Pons (tissue), 1 donor: Measurements from ENCODE around the gene SLC2A13.
"Not testable (repeated sequence)": the region's sequence is repeated elsewhere in the genome, so short reads cannot be mapped to it uniquely, and the experiment has no call there.

Experiments used
- DNase-seq: peaks from one replicate; pipeline ENCODE4 v3.0.0-alpha.2; 2016; ENCODE audit warnings: low spot score

Gene SLC2A13

DNA sequence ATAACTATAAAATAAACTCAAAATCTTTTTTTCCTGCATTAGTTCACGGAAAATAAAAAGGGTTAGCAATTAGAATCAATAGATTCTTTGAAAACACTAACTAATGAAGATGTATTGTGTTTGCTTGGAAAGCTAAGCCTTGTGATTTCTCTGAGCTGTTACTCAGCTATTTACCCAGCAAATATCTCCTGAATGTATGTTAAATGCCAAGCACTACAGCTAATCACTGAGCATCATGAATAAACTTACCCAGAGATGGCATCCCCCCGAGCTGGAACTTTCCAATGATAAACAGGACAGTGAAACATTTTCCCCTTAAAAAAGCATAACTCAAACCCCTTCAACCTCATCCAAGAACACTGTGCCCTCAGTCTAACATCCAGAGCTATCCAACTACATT is 71.2 kb downstream of the SLC2A13 start:
- DNase-seq: no peak

DNA sequence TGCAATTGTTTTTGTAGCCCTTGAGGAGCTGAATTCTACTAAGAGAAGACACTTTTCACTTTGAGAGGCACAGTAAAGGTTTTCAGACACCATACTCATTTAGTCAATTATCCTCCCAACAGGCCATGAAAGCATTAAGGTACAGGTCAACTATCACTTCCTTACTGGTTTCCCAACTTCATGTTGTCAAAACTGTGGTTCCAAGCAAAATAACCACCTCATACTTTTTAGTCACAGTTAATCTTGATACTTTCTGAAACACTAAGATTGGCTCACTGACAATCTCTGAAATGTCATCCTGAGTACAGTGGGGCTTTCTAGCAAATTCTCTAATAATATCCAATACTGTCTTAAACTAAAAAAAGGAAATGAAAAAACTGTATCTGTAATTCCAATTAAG is 71.7 kb downstream of the SLC2A13 start:
- no peak for DNase-seq

- no peak for DNase-seq
Measured at GRCh38 chr12:40033242-40033630, 72.6 kb downstream of the SLC2A13 start.

DNA sequence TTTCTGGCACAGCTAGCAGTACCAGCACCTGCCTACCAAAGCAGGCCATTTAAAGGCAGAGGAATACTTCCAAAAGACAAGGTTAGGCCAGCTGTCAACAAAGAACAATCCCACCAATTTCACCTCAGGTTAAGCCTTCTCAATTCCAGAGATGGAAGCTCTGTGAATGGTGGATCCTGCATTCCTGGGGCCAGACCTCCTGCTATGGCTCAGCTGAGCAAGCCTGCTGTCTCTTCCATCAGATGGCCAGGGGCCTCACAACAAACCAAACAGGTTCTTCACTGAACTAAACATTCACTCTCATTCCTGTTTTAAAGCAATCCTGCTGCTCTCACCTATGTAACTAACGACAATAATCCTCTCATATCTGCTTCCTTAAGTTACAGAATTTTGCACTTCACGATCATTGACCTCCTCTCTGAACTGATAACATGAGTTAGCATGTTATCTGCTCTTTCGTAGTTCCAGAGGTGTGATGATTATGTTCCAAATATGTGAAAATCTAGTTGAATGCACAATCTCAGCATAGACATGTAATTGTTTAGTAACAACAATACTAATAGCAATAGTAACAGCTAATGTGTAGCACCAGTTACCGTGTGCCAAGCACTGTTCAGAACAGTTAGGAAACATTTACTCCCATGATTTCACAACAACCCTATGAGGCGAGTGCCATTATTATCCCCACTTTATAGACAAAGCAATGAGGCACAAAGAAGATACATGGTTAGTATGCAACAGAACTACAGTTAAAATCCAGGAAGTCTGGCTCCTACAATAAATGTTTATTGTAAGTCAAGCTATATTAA is 73.2 kb downstream of the SLC2A13 start:
- no peak for DNase-seq

DNA sequence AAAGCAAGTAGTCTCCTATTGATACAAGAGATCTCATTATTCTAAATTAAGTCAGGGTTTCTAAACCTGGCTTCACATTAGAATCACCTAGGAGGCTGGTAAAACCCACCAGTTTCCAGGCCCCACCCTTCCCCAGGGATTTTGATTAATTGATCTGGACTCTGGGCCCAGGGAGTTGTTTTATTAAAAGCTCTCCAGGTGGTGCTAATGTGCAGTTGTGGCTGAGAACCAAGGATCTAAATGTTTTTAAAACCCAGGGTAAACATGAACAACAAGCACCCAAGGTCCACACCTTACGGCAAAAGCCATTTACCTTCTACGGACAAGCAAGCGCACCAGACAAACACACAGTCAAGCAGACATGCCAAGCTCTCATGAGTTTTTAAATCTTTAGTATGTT is 73.9 kb downstream of the SLC2A13 start:
- DNase-seq: no peak

DNA sequence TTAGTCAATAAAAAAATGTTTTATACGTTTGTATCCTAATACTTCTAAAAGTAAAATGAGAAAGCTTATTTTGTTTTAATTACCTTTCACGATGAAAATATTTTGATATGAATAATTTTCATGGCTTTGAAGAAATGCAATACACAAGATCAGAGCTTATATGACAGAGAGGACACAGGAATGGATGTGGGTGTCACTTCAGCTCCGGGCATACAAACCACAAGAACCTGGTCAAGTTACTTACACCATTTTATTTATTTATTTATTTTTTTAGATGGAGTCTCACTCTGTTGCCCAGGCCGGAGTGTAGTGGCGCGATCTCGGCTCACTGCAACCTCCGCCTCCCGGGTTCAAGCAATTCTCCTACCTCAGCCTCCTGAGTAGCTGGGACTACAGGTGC is 74.9 kb downstream of the SLC2A13 start:
- DNase-seq: not testable (repeated sequence)

DNA sequence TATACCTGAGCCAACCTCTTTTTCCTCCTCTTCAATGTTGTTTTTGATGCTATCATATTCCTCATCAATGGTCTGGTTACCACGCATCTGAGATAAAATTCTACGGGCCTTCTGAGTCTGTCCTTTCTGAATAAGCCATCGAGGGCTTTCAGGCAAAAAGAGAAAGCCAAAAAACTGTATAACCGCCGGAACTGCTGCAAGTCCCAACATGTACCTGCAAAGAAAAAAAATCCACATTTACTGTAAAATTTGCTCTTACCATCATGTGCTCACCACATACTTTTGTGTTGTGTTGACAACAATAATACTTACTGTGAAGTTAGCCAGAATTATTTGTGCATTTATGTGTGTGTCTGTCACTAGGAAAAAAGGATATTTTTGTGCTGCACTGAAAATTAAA is 77.6 kb downstream of the SLC2A13 start:
- DNase-seq: no peak

DNA sequence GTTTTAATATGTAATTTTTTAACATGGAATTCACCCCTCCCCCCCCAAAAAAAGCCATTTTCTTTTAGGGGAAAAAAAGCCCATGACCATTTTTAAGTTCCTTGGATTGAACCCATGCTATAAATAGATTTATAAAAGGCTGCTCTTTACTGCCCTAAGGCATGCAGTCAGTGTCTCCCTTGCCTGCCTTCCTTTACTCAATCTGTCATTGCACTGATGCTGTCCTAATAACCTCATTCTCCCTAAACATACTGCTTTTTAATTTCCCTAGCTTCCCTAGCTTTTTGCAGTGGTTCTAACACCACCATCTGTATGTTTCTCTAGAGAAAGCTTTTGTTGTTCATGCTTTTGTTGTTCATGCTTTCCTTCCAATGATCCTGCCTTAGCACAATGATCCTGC is 83.0 kb downstream of the SLC2A13 start:
- no peak for DNase-seq

DNA sequence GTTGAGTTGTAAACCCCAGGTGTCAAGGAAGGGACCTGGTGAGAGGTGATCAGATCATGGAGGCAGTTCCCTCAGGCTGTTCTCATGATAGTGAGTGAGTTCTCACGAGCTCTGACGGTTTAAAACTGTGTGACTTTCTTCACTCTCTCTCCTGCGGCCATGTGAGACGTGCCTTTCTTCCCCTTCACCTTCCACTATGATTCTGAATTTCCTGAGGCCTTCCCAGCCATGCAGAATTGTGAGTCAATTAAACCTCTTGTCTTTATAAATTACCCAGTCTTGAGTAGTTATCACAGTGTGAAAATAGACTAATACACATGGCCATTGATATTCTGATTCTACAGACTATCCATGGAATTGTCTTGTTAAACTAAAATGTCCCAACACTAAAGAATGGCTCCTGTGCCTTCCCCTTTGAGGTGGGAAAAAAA is 85.6 kb downstream of the SLC2A13 start:
- no peak for DNase-seq

GRCh38 chr12:40017488-40017887 is 88.4 kb downstream of the SLC2A13 start:
- DNase-seq: no peak

- DNase-seq: no peak
Measured at GRCh38 chr12:40016980-40017379, 88.9 kb downstream of the SLC2A13 start.

- DNase-seq: no peak
Measured at GRCh38 chr12:40015881-40016280, 90.0 kb downstream of the SLC2A13 start.

GRCh38 chr12:40015345-40015744 is 90.5 kb downstream of the SLC2A13 start:
- no peak for DNase-seq

DNA sequence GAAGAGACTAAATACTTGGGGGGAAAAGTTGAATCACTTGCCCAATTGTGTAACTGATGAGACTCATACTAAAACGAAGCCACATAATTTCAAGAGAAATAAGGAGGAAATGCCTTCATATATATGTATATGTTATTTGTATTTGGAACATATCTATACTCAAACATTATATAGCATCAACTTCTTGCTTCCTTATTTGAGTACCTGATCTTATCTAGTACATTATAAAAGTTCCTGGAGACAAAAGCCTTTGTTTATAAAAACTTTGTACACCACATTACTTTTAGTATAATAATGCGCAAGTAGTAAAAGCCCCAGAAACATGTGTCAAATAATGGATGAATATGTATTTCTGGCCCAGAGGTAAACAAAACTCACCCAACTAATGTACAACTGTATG is 92.0 kb downstream of the SLC2A13 start:
- no peak for DNase-seq

DNA sequence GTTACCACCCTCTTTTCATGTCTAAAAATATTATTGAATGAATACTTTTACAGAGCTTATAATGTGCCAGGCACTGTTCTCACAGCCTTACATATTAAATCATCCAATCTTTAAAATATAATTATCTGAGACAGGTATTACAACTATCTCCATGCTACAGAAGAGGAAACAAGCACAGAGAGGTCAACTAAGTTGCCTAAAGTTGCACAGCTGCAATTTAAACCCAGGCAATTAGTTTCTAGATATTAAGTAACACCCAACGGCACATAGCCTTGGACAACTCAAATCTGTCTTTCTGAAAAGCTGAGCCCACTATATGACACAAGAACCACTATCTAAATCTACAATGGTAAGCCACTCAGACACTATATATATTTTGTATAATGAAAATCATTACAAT is 92.6 kb downstream of the SLC2A13 start:
- DNase-seq: no peak

DNA sequence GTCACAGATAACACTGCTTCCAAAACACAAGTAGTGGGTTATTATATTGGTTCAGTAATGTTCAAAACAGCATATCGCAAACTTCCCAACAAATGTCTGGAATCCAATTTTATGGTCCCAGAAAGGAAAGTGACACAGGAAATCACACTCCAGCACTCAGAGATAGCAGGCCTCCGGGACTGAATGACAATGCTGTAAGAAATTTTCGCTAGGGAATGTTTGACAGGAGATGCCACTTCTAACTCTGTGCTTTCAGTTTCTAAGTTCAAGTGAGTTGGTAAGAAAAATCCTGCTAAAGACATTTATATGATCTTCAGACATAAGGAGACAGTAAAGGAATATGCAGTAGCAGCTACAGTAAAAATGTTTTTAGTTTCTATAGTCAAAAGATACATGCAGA is 93.2 kb downstream of the SLC2A13 start:
- DNase-seq: no peak

DNA sequence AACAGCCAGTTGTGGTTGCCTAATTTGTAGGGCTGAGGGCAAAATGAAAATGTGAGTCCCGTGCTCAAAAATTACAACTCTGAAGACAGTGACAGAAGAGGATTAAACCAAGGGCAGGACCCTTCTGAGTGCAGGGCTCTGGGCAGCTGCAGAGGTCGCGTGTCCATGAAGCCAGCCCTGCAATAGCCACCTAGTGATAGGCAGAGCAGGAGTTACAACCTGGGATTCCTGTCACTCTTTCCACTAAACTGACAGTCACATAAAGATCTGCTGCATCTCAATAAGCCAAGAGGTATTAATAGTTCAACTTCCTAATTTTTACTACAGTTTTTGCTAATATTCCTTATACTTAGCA is 94.1 kb downstream of the SLC2A13 start:
- DNase-seq: no peak

DNA sequence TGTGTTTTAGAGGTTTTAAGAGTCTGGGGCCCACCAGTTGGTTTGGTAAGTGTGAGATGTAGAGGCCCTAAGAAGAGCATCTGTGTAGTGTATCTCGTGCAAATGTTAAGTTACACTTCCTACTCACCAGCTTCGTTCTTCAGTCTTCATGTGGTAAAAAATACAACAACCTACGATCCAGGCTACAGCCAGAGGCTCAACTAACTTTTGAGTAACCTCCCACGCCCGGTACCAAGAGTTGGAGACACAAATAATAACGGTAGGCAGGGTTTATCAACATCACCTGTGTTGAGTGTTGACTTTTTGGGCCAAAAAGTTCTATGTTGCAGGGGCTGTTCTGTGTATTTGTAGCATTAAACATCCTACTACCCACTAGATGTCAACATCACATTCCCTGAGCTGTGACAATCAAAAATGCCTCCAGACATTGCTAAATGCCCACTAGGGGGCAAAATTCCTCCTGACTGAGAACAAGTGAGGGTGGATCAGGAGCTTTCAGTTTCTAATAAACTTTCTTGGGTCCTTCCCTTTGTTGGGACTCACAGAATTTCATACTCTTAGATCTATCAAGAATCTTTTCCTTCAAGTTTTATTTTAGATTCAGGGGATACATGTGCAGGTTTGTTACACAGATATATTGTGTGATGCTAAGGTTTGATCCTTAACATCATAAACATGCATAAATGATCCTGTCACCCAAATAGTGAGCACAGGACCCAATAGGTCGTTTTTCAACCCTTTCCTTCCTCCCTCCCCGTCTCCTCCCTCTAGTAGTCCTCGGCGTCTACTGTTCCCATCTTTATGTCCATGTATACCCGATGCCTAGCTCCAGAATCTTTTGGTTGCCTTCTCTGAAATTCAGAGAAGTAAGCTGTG is 94.7 kb downstream of the SLC2A13 start:
- DNase-seq: peak; percentile 92

GRCh38 chr12:40002178-40003169 is 103.4 kb downstream of the SLC2A13 start:
- no peak for DNase-seq

DNA sequence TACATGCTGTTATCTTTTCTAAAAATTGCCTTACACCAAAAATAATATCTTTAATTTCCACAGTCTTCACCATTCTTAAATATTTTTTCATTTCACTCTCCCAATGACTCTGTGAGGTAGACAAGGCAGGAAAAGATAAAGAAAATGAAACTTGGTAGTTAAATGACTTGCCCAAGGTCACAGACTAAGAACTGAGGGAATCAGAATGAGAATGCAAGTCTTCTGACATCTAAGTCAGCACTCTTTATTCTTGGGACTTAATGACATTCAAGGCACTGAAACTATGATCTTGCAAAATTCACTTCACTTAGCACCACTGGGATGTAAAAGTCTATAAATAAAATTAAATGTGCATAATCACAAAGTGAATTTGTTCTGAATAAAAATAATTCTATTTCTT is 104.5 kb downstream of the SLC2A13 start:
- no peak for DNase-seq

- DNase-seq: no peak
Measured at GRCh38 chr12:40000884-40001283, 105.0 kb downstream of the SLC2A13 start.

DNA sequence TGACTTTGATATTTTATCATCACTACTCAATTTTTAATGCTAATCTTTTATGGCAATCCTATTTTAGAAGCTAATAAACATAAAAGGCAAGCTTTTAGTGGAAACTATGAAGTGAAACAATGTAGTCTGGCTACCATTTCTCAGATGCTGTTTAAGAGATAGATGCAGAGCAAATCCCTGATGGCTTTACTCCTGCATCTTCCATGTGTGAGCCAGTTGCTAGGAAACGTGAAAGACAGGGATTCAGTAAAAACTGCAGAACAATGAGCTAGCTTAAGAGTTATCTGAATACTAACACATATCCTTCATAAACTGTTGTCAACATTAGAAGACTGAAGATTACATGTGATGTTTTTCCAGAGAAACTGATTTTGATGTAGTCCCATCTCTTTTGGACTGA is 112.6 kb downstream of the SLC2A13 start:
- DNase-seq: no peak
